ENCODE data around the gene SPRR2B.

GRCh38 chr1:153072806-153073726 is 1.7 kb upstream of the SPRR2B start:
- no peak for TF ChIP-seq EZH2 (IDR thresholded peaks at IDR 0.05; ENCODE audit: borderline replicate concordance, low read depth, low read length, severe bottlenecking)
- TF ChIP-seq CTCF (IDR thresholded peaks at IDR 0.05; ENCODE audit: extremely low read depth in 1 of 2, insufficient read depth in 1 of 2, low read depth in 1 of 2, low read length in 2 of 2) = no peak
- TF ChIP-seq POLR2AphosphoS5 (IDR thresholded peaks at IDR 0.05; ENCODE audit: insufficient read depth, low read depth, low read length) = no peak
- no peak for TF ChIP-seq JUN (IDR thresholded peaks at IDR 0.05; ENCODE audit: borderline replicate concordance, insufficient read depth, insufficient read length, low read depth)
- no peak for TF ChIP-seq POLR2A (IDR thresholded peaks at IDR 0.05; ENCODE audit: low read depth, low read length)
- no peak for TF ChIP-seq MAX (IDR thresholded peaks at IDR 0.05; ENCODE audit: insufficient read depth, insufficient read length)
- no peak for TF ChIP-seq FOS (IDR thresholded peaks at IDR 0.05; ENCODE audit: borderline replicate concordance, insufficient read depth, low read length)
- TF ChIP-seq MYC (IDR thresholded peaks at IDR 0.05; ENCODE audit: low read depth, low read length) = no peak
